Type B pancreatic cell (in vitro differentiated cells): Measurements from ENCODE around the gene BEGAIN. TPM values are rescaled to one million over a fixed set of nuclear protein-coding genes. Genes with fewer than 3 reads are reported as not detected.

Experiments used
- DNase-seq: peaks from one replicate; pipeline ENCODE4 v3.0.0; 2021; ENCODE audit warnings: mixed read lengths; ENCODE audit not compliant: unreplicated experiment; ENCODE audit errors: extremely low spot score
- H3K27ac Mint-ChIP-seq: 2 replicates; pipeline ENCODE4 v1.8.0; 2021; ENCODE audit warnings: mild to moderate bottlenecking, mixed read lengths
- H3K27me3 Mint-ChIP-seq: 2 replicates; pipeline ENCODE4 v1.8.0; 2021; ENCODE audit warnings: mixed read lengths
- H3K36me3 Mint-ChIP-seq: 2 replicates; pipeline ENCODE4 v1.8.0; 2021; ENCODE audit warnings: mixed read lengths
- H3K4me1 Mint-ChIP-seq: one replicate; pipeline ENCODE4 v1.8.0; 2021; ENCODE audit warnings: mixed read lengths; ENCODE audit not compliant: unreplicated experiment
- H3K4me3 Mint-ChIP-seq: 2 replicates; pipeline ENCODE4 v1.8.0; 2021; ENCODE audit warnings: mild to moderate bottlenecking, mixed read lengths
- H3K9me3 Mint-ChIP-seq: 2 replicates; pipeline ENCODE4 v1.8.0; 2021; ENCODE audit warnings: mixed read lengths
- total RNA-seq: library from RNA; stranded (reverse); gene quantifications from 2 replicates; pipeline ENCODE4 v1.2.1, GENCODE V29; 2021; ENCODE audit warnings: low replicate concordance
- TF ChIP-seq, protein P1 (sequence below): fragments of 200-600 bp; sonication (generic); conservative IDR thresholded peaks from 2 replicates; pipeline ENCODE4 v1.5.0; 2021; ENCODE audit warnings: antibody characterized with exemption, mild to moderate bottlenecking

Gene BEGAIN
- total RNA-seq, 1 donor from 2014 or later = 1.9 TPM

GRCh38 chr14:100605706-100606686, 18.8 kb upstream of the BEGAIN start:
- no peak for DNase-seq
- Mint-ChIP-seq H3K4me3 (no peak overlapping the region), H3K27ac (no peak overlapping the region)

GRCh38 chr14:100605230-100605629, 18.0 kb upstream of the BEGAIN start:
- H3K27ac Mint-ChIP-seq = no peak overlapping the region
- peaks cover 15% of the 10 kb centered on the region for H3K27me3 Mint-ChIP-seq
- no peaks in the 10 kb centered on the region for H3K36me3 Mint-ChIP-seq
- H3K4me3 Mint-ChIP-seq = no peak overlapping the region
- no peaks in the 10 kb centered on the region for H3K9me3 Mint-ChIP-seq
- no peak for DNase-seq
- TF ChIP-seq, protein P1, sequence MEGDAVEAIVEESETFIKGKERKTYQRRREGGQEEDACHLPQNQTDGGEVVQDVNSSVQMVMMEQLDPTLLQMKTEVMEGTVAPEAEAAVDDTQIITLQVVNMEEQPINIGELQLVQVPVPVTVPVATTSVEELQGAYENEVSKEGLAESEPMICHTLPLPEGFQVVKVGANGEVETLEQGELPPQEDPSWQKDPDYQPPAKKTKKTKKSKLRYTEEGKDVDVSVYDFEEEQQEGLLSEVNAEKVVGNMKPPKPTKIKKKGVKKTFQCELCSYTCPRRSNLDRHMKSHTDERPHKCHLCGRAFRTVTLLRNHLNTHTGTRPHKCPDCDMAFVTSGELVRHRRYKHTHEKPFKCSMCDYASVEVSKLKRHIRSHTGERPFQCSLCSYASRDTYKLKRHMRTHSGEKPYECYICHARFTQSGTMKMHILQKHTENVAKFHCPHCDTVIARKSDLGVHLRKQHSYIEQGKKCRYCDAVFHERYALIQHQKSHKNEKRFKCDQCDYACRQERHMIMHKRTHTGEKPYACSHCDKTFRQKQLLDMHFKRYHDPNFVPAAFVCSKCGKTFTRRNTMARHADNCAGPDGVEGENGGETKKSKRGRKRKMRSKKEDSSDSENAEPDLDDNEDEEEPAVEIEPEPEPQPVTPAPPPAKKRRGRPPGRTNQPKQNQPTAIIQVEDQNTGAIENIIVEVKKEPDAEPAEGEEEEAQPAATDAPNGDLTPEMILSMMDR = no peak
- peaks cover 12% of the 10 kb centered on the region for H3K4me1 Mint-ChIP-seq

More at GRCh38 chr14:100605706-100606686, 18.8 kb upstream of the BEGAIN start:
- TF ChIP-seq, protein P1 = no peak
- Mint-ChIP-seq H3K36me3 (no peaks in the 10 kb centered on the region), H3K4me1 (peaks cover 12% of the 10 kb centered on the region), H3K9me3 (no peaks in the 10 kb centered on the region), H3K27me3 (peaks cover 15% of the 10 kb centered on the region)

DNA sequence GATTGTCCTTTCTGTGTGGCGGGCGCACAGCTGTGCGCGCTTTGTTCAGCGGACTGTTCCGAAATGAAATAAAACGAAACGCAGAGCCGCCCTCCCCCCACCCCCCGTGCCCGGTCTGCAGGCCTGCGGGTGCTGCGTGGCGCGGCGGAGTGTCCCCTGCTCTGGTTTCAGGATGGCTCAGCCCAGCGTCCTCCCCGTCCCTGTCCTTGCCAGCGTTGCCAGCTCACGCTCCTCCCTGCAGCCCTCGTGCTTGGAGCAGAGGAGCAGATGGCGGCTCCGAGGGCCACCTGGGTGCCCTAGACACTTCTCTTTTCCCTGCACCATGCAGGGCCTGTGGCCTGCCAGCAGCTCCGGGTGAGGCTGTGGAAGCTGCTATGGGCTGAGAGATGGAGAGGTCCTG, 17.5 kb upstream of the BEGAIN start:
- Mint-ChIP-seq H3K27me3 (peaks cover 21% of the 10 kb centered on the region), H3K4me1 (peaks cover 12% of the 10 kb centered on the region), H3K4me3 (no peak overlapping the region), H3K27ac (no peak overlapping the region), H3K9me3 (no peaks in the 10 kb centered on the region), H3K36me3 (no peaks in the 10 kb centered on the region)
- TF ChIP-seq, protein P1 = no peak
- DNase-seq = no peak

- TF ChIP-seq, protein P1 = no peak
- H3K4me3 Mint-ChIP-seq = no peak overlapping the region
- no peak overlapping the region for H3K27ac Mint-ChIP-seq
- peaks cover 12% of the 10 kb centered on the region for H3K4me1 Mint-ChIP-seq
- DNase-seq = no peak
- H3K36me3 Mint-ChIP-seq = no peaks in the 10 kb centered on the region
- H3K9me3 Mint-ChIP-seq = no peaks in the 10 kb centered on the region
- H3K27me3 Mint-ChIP-seq = peaks cover 26% of the 10 kb centered on the region
Measured at GRCh38 chr14:100604121-100604501, 16.9 kb upstream of the BEGAIN start.

DNA sequence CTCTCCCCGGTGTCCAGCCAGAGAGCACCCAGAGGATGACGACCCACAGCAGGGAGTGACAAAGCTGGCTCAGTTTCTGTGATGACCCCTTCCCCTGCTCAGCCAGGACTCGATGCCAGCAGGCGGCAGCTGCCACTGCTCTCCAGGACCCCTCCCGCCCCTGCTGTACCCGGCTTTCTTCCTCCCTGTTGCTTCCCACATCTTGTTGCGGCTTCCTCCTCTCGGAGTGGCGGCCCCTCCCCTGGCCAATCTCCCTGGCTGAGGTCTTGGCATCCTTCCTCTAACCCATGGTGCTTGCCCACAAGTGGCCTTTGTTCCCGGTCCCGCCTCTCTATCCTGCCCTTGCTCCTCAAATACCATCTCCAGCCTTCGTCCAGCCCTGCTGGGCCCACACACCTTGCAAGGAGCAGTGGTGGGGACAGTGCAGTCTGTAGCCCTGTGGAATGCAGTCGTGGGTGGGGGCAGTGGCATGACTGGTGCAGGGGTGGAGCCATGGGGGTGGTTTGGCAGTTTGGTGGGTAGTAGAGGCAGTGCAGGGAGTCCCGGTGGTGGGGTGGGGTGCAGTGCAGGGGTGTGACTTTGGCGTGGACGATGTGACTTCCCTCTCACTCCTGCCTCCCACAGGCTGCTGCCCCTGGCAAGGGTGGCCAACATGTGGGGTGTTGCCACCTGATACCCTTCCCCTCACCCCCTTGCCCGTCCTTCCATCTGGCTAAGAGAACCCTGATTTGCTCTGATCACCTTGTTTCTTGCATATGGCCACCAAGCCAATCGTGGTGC, 16.3 kb upstream of the BEGAIN start:
- Mint-ChIP-seq H3K4me3 (no peak overlapping the region), H3K27ac (no peak overlapping the region)
- no peak for DNase-seq

More for the DNA sequence above, 16.3 kb upstream of the BEGAIN start:
- Mint-ChIP-seq H3K36me3 (no peaks in the 10 kb centered on the region), H3K4me1 (peaks cover 12% of the 10 kb centered on the region), H3K27me3 (peaks cover 31% of the 10 kb centered on the region), H3K9me3 (no peaks in the 10 kb centered on the region)
- TF ChIP-seq, protein P1 = no peak
